Measurements from ENCODE around the gene STK32C. TPM values are rescaled to one million over a fixed set of nuclear protein-coding genes. Genes with fewer than 3 reads are reported as not detected.

STK32C gene
- total RNA-seq, 1 donor from 2014 or later, result 2.5 TPM

DNA sequence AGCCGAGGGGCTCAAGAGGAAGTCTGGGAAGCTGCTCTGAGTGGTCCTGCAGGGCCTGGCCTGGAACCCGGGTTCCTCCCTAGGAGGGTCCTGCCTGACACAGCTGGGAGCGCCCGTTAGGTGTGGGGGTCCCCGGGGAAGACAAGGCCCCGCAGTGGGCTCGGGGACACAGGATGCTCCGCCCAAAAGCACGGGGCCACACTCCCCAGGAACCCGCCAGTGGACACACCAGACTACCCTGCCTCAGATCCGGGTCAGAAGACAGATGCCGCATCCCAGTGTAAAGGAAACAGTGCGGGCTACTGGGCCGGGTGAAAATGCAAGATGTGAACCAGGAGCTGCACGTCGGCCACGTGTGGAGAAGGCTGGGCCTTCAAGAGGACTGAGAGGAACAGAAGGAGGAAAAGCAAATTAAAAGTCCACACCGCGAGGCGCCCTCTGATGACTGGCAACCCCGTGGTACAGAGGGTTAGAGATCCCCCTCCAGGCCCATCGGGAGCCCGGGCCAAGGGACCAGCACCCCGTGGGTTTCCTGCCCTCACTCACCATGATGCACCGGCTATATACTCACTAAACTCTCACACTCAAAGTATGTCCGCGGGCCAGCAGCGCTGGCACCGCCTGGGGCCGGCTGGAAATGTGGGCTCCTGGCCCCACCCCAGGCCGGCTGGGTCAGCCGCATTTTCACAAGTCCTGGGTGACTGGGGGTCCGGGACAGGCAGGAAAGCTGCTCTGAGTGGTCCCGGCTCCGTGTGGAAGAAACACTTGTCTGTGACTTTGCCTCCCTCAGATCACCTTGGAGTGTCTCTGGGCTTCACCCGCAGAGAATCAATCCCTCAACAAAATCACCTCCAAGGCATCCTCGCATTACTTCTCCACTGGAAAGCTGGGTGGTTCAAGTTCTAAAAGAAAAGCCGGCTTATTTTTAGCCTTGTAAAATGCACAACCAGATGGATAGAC lies 6.1 kb downstream of the STK32C start:
- no peak for TF ChIP-seq EZH2 (IDR thresholded peaks at IDR 0.05)
- Mint-ChIP-seq H3K4me3 (no peak overlapping the region), H3K36me3 (peaks cover 4% of the 10 kb centered on the region), H3K9me3 (peaks cover 10% of the 10 kb centered on the region), H3K27me3 (ENCODE audit: insufficient read depth, low read depth) (peaks cover 14% of the 10 kb centered on the region), H3K4me1 (peaks cover 17% of the 10 kb centered on the region), H3K27ac (no peak overlapping the region)
- peaks cover 33% of the 10 kb centered on the region for H3K27me3 ChIP-seq
- H3K4me2 ChIP-seq, result no peak overlapping the region
- H3K79me2 ChIP-seq (ENCODE audit: low read depth), result no peaks in the 10 kb centered on the region
- no peaks in the 10 kb centered on the region for H3K9me3 ChIP-seq (ENCODE audit: low read depth)
- H3K9ac ChIP-seq, result no peak overlapping the region
- H3K36me3 ChIP-seq, result no peaks in the 10 kb centered on the region
- H3K27ac ChIP-seq, result no peak overlapping the region
- H3K4me3 ChIP-seq, result no peak overlapping the region
- no peak for DNase-seq (ENCODE audit: low spot score)
- H2AFZ ChIP-seq (replicated peaks), result no peak overlapping the region
- H3F3A ChIP-seq (ENCODE audit: low read depth), result no peaks in the 10 kb centered on the region
- H3K4me1 ChIP-seq, result peaks cover 6% of the 10 kb centered on the region
- peaks cover 15% of the 10 kb centered on the region for H4K20me1 ChIP-seq (ENCODE audit: low read depth)

DNA sequence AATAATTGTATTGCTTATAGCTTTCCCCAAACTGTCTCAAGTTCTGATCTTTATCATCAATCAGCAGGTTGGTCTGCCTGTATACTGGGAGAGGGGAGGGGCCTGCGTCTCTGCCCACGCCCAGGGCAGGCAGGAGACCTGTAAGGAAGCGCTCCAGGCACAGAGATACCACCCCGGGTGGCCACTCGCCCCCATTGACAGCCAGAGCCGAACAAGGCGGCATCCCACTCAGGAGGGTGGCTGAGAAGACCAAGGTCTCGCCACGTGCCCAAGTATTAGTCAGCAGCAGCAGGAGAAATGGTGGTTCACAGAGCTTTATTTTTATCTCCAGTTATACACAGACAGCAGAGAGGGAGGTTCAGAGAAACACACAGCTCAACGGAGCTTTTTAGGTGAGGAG lies 7.2 kb downstream of the STK32C start:
- Histone ChIP-seq H3K79me2 (ENCODE audit: low read depth) (no peaks in the 10 kb centered on the region), H4K20me1 (ENCODE audit: low read depth) (peaks cover 24% of the 10 kb centered on the region), H3K4me1 (peaks cover 4% of the 10 kb centered on the region), H3K27ac (no peak overlapping the region), H3K4me3 (no peak overlapping the region), H3F3A (ENCODE audit: low read depth) (no peaks in the 10 kb centered on the region), H3K36me3 (no peaks in the 10 kb centered on the region), H3K4me2 (no peak overlapping the region), H3K27me3 (peaks cover 23% of the 10 kb centered on the region), H2AFZ (replicated peaks) (no peak overlapping the region), H3K9ac (no peak overlapping the region), H3K9me3 (ENCODE audit: low read depth) (no peaks in the 10 kb centered on the region)
- H3K9me3 Mint-ChIP-seq, result peaks cover 7% of the 10 kb centered on the region
- DNase-seq (ENCODE audit: low spot score), result no peak
- H3K4me3 Mint-ChIP-seq, result no peak overlapping the region
- no peaks in the 10 kb centered on the region for H3K36me3 Mint-ChIP-seq
- TF ChIP-seq, protein P1, sequence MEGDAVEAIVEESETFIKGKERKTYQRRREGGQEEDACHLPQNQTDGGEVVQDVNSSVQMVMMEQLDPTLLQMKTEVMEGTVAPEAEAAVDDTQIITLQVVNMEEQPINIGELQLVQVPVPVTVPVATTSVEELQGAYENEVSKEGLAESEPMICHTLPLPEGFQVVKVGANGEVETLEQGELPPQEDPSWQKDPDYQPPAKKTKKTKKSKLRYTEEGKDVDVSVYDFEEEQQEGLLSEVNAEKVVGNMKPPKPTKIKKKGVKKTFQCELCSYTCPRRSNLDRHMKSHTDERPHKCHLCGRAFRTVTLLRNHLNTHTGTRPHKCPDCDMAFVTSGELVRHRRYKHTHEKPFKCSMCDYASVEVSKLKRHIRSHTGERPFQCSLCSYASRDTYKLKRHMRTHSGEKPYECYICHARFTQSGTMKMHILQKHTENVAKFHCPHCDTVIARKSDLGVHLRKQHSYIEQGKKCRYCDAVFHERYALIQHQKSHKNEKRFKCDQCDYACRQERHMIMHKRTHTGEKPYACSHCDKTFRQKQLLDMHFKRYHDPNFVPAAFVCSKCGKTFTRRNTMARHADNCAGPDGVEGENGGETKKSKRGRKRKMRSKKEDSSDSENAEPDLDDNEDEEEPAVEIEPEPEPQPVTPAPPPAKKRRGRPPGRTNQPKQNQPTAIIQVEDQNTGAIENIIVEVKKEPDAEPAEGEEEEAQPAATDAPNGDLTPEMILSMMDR (IDR thresholded peaks at IDR 0.05), result no peak
- TF ChIP-seq EZH2 (IDR thresholded peaks at IDR 0.05) (no peak), EZH2phosphoT487 (IDR thresholded peaks at IDR 0.05) (no peak)
- H3K27ac Mint-ChIP-seq, result no peak overlapping the region
- H3K4me1 Mint-ChIP-seq, result peaks cover 21% of the 10 kb centered on the region
- peaks cover 7% of the 10 kb centered on the region for H3K27me3 Mint-ChIP-seq (ENCODE audit: insufficient read depth, low read depth)

GRCh38 chr10:132299371-132300336 lies 8.1 kb downstream of the STK32C start:
- no peak for DNase-seq (ENCODE audit: low spot score)
- Mint-ChIP-seq H3K4me3 (no peak overlapping the region), H3K9me3 (peaks cover 5% of the 10 kb centered on the region), H3K27ac (no peak overlapping the region), H3K4me1 (peaks cover 28% of the 10 kb centered on the region), H3K27me3 (ENCODE audit: insufficient read depth, low read depth) (peaks cover 2% of the 10 kb centered on the region), H3K36me3 (no peaks in the 10 kb centered on the region)
- no peak overlapping the region for H3K27ac ChIP-seq
- H3F3A ChIP-seq (ENCODE audit: low read depth), result no peaks in the 10 kb centered on the region
- H3K79me2 ChIP-seq (ENCODE audit: low read depth), result no peaks in the 10 kb centered on the region
- H3K4me3 ChIP-seq, result no peak overlapping the region
- no peak overlapping the region for H3K4me2 ChIP-seq
- no peak overlapping the region for H2AFZ ChIP-seq (replicated peaks)
- peaks cover 33% of the 10 kb centered on the region for H4K20me1 ChIP-seq (ENCODE audit: low read depth)
- H3K9me3 ChIP-seq (ENCODE audit: low read depth), result no peaks in the 10 kb centered on the region
- TF ChIP-seq EZH2 (IDR thresholded peaks at IDR 0.05) (no peak), EZH2phosphoT487 (IDR thresholded peaks at IDR 0.05) (no peak)
- TF ChIP-seq, protein P1 (IDR thresholded peaks at IDR 0.05), result no peak
- no peaks in the 10 kb centered on the region for H3K36me3 ChIP-seq
- peaks cover 4% of the 10 kb centered on the region for H3K4me1 ChIP-seq
- H3K9ac ChIP-seq, result no peak overlapping the region
- H3K27me3 ChIP-seq, result peaks cover 13% of the 10 kb centered on the region

All from neural progenitor cell (in vitro differentiated cells).